KMS-11 (cell line): ENCODE data around the gene FANCC.

Source experiments
- H2AFZ ChIP-seq: fragments of 200-600 bp; sonication (generic); 2 replicates; pipeline ENCODE4 v1.6.1; 2016; ENCODE audit warnings: antibody characterized with exemption, mixed run types, low read depth
- H3K27ac ChIP-seq: fragments of 200-600 bp; sonication (generic); 2 replicates; pipeline ENCODE4 v1.6.1; 2016; ENCODE audit warnings: mild to moderate bottlenecking, mixed run types
- H3K27me3 ChIP-seq: fragments of 200-600 bp; sonication (generic); 2 replicates; pipeline ENCODE4 v1.6.1; 2017; ENCODE audit warnings: mild to moderate bottlenecking, low read depth, mixed run types, moderate library complexity; ENCODE audit not compliant: insufficient read depth
- H3K36me3 ChIP-seq: fragments of 200-600 bp; sonication (generic); 2 replicates; pipeline ENCODE4 v1.6.1; 2017; ENCODE audit warnings: mild to moderate bottlenecking, mixed run types; ENCODE audit not compliant: insufficient read depth
- H3K4me1 ChIP-seq: fragments of 200-600 bp; sonication (generic); 2 replicates; pipeline ENCODE4 v1.6.1; 2016; ENCODE audit warnings: mild to moderate bottlenecking, low read depth, mixed run types; ENCODE audit not compliant: poor library complexity, severe bottlenecking
- H3K4me2 ChIP-seq: fragments of 200-600 bp; sonication (generic); 2 replicates; pipeline ENCODE4 v1.7.0; 2016; ENCODE audit warnings: mild to moderate bottlenecking, mixed run types
- H3K4me3 ChIP-seq: fragments of 200-600 bp; sonication (generic); IDR thresholded peaks from 2 replicates; pipeline ENCODE4 v1.6.1; 2017; ENCODE audit warnings: low read depth, low read length, mixed read lengths; ENCODE audit not compliant: insufficient read depth
- H3K79me2 ChIP-seq: fragments of 200-600 bp; sonication (generic); 2 replicates; pipeline ENCODE4 v1.6.1; 2016; ENCODE audit warnings: low read depth, mixed run types; ENCODE audit not compliant: insufficient read depth
- H3K9ac ChIP-seq: fragments of 200-600 bp; sonication (generic); 2 replicates; pipeline ENCODE4 v1.6.1; 2016; ENCODE audit warnings: mild to moderate bottlenecking, mixed run types
- H4K20me1 ChIP-seq: fragments of 200-600 bp; sonication (generic); 2 replicates; pipeline ENCODE4 v1.6.1; 2016; ENCODE audit warnings: mild to moderate bottlenecking, mixed run types; ENCODE audit not compliant: insufficient read depth
- TF ChIP-seq, protein P1 (sequence below): fragments of 200-600 bp; sonication (generic); conservative IDR thresholded peaks from 2 replicates; pipeline ENCODE4 v1.6.1; 2017; ENCODE audit warnings: low read depth, mild to moderate bottlenecking, antibody characterized with exemption, low read length, moderate library complexity, mixed read lengths

FANCC gene

DNA sequence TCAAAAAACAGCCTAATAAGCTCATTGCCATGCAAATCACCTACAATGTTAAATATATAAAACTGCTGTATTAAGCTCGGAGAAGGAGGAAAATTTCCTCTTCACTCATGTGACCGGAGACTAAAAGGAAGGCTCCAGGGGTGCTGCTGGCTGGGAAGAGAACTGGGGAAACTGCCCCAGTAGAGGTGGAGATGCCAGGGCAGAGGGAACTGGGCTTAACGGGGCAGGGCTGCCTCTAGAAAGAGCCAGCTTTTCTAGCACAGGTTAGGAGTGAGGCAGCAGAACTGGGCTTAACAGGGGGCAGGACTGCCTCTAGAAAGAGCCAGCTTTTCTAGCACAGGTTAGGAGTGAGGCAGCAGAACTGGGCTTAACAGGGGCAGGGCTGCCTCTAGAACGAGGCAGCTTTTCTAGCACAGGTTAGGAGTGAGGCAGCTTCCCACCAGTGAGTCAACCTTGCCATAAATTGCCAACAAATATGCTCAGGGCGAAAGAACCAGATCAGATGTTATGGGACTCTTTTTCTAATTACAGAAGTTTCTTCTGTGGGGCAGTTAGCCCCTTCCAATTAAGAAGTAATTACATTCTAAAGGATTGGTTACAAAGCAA, 115.3 kb downstream of the FANCC start:
- Histone ChIP-seq H3K4me2 (no peak overlapping the region), H2AFZ (no peak overlapping the region), H3K27ac (no peak overlapping the region), H3K4me3 (no peak overlapping the region), H3K4me1 (no peaks in the 10 kb centered on the region), H3K36me3 (no peaks in the 10 kb centered on the region), H4K20me1 (no peaks in the 10 kb centered on the region), H3K9ac (no peak overlapping the region), H3K27me3 (no peaks in the 10 kb centered on the region), H3K79me2 (no peaks in the 10 kb centered on the region)
- TF ChIP-seq, protein P1, sequence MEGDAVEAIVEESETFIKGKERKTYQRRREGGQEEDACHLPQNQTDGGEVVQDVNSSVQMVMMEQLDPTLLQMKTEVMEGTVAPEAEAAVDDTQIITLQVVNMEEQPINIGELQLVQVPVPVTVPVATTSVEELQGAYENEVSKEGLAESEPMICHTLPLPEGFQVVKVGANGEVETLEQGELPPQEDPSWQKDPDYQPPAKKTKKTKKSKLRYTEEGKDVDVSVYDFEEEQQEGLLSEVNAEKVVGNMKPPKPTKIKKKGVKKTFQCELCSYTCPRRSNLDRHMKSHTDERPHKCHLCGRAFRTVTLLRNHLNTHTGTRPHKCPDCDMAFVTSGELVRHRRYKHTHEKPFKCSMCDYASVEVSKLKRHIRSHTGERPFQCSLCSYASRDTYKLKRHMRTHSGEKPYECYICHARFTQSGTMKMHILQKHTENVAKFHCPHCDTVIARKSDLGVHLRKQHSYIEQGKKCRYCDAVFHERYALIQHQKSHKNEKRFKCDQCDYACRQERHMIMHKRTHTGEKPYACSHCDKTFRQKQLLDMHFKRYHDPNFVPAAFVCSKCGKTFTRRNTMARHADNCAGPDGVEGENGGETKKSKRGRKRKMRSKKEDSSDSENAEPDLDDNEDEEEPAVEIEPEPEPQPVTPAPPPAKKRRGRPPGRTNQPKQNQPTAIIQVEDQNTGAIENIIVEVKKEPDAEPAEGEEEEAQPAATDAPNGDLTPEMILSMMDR = no peak

DNA sequence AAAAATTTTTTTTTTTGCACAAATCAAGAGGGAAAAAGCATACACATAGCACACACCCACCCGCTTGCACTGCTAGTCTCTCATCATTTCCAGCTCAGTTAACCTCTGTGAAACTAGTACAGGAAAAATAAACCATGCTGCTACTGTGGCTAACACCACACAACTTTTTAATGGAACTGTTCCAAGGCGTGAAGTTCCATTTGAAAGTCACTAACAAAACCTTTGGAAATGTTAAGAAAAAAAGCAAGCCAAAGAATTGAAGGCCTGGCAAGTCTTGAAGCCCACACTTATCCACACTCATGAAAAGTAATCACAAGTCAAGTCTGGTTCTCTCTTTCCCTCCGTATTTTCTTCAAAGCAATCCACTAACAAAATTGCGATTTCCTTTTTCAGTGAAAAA, 116.3 kb downstream of the FANCC start:
- H3K4me2 ChIP-seq = no peak overlapping the region

DNA sequence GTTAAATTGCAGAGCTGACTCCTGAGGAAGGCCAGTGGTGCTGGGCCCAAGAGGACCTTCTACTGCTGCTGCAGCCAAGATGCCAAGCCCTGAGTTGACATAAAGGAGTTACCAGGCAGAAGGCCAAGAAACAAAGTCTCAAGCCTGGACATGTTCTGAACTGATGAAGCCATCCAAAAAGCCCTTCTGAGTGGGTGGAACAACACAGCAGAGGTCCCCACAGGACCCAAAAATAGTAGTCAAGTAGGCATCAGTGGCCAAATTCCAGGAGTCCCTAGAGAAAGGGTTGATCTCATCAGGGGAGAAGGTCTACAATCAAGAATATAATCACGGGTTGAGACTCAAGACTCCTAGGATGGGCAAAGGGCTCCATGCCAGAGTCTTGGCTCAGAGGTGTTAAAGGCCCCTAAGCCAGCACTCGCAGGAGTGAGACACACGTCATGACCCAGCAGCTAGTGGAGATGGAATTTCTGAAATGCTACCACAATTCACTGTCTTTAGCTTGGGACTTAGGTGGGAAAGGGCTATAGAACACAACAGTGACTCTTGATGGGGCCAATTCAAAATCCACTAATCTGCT, 119.7 kb downstream of the FANCC start:
- Histone ChIP-seq H3K9ac (no peak overlapping the region), H3K79me2 (no peaks in the 10 kb centered on the region), H3K27me3 (no peaks in the 10 kb centered on the region), H3K4me3 (no peak overlapping the region), H3K4me1 (no peaks in the 10 kb centered on the region), H3K27ac (no peak overlapping the region), H3K4me2 (no peak overlapping the region), H4K20me1 (no peaks in the 10 kb centered on the region), H3K36me3 (no peaks in the 10 kb centered on the region), H2AFZ (no peak overlapping the region)
- TF ChIP-seq, protein P1 = no peak

More for the DNA sequence above, 116.3 kb downstream of the FANCC start:
- Histone ChIP-seq H4K20me1 (no peaks in the 10 kb centered on the region), H2AFZ (no peak overlapping the region), H3K27ac (no peak overlapping the region), H3K4me1 (no peaks in the 10 kb centered on the region), H3K4me3 (no peak overlapping the region), H3K9ac (no peak overlapping the region), H3K27me3 (no peaks in the 10 kb centered on the region), H3K79me2 (no peaks in the 10 kb centered on the region), H3K36me3 (no peaks in the 10 kb centered on the region)
- TF ChIP-seq, protein P1 = no peak

DNA sequence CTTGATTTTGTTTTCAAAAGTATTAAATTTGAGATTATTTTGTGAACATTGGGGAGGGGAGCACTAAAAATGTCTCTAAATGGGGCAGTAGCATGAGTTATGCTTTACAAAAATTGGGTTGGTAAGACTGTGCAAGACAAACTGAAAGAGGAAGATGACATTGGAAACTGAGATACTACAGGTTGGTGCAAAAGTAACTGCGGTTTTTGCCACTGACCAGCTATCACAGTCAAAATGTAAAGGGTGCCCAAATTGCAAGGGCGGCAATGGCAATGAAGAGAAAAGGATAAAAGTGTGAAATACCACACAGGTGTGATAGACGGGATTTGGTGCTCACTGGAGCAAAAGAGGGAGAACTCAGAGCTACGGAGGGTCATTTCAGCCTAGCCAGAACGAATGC, 124.0 kb downstream of the FANCC start:
- Histone ChIP-seq H3K4me3 (no peak overlapping the region), H3K4me2 (no peak overlapping the region)
- TF ChIP-seq, protein P1 = no peak

More for the DNA sequence above, 124.0 kb downstream of the FANCC start:
- no peaks in the 10 kb centered on the region for H3K79me2 ChIP-seq
- H3K27ac ChIP-seq = no peak overlapping the region
- no peak overlapping the region for H2AFZ ChIP-seq
- no peaks in the 10 kb centered on the region for H3K4me1 ChIP-seq
- no peaks in the 10 kb centered on the region for H4K20me1 ChIP-seq
- H3K36me3 ChIP-seq = no peaks in the 10 kb centered on the region
- H3K27me3 ChIP-seq = no peaks in the 10 kb centered on the region
- H3K9ac ChIP-seq = no peak overlapping the region
